ENCODE measurements around the gene HNRNPLL. TPM values are rescaled to one million over a fixed set of nuclear protein-coding genes. Genes with fewer than 3 reads are reported as not detected.

The HNRNPLL gene
- total and polyA plus RNA-seq, 8 donors = 4.9 to 20.8 (median 14.3) TPM

DNA sequence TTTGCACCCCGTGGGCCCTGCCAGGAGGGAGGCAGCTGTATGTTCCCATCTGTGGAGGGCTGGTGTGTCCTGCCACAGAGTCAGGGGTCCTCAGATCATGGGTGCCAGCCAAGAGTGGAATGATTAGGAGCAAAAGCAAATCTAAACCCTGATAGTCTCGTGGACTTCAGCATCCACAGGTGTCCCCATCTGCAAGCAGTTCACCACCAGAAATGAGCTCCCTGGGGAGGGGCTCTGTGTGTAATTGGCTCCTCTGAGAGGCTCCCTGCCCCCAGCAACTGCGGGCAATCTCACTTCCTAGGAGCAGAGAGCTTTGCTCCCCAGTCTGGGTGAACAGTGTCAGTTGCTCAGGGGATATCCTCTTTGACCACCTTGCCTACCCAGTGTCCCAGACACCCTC, 78.1 kb downstream of the HNRNPLL start:
- no peak for DNase-seq
- no peak for FAIRE-seq
- no peaks in the 10 kb centered on the region for H3K36me3 ChIP-seq
- TF ChIP-seq, protein P1, sequence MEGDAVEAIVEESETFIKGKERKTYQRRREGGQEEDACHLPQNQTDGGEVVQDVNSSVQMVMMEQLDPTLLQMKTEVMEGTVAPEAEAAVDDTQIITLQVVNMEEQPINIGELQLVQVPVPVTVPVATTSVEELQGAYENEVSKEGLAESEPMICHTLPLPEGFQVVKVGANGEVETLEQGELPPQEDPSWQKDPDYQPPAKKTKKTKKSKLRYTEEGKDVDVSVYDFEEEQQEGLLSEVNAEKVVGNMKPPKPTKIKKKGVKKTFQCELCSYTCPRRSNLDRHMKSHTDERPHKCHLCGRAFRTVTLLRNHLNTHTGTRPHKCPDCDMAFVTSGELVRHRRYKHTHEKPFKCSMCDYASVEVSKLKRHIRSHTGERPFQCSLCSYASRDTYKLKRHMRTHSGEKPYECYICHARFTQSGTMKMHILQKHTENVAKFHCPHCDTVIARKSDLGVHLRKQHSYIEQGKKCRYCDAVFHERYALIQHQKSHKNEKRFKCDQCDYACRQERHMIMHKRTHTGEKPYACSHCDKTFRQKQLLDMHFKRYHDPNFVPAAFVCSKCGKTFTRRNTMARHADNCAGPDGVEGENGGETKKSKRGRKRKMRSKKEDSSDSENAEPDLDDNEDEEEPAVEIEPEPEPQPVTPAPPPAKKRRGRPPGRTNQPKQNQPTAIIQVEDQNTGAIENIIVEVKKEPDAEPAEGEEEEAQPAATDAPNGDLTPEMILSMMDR (IDR thresholded peaks at IDR 0.05) = no peak
- no peak for ATAC-seq
- peaks cover 0 to 4% (median 0%) of the 10 kb centered on the region in 3 donors for H3K4me1 ChIP-seq
- intact Hi-C loops (cut with DNase I) = no loop called here
- 49 to 59% methylated on average over 3 of the region's 3 CpGs for WGBS, 2 donors
- H3K27ac ChIP-seq = no peak overlapping the region
- H3K9me3 ChIP-seq = no peaks in the 10 kb centered on the region
- no peak overlapping the region for H3K4me3 ChIP-seq
- no peaks in the 10 kb centered on the region for H3K27me3 ChIP-seq

GRCh38 chr2:38523728-38524437, 78.8 kb downstream of the HNRNPLL start:
- peaks cover 0 to 4% (median 0%) of the 10 kb centered on the region in 3 donors for H3K4me1 ChIP-seq
- intact Hi-C loops (cut with DNase I) = no loop called here
- ATAC-seq = no peak
- H3K27ac ChIP-seq = no peak overlapping the region
- 60 to 62% methylated on average over 11 of the region's 11 CpGs for WGBS, 2 donors
- no peak for FAIRE-seq
- DNase-seq = no peak
- H3K27me3 ChIP-seq = no peaks in the 10 kb centered on the region
- H3K36me3 ChIP-seq = no peaks in the 10 kb centered on the region
- H3K4me3 ChIP-seq = no peak overlapping the region
- no peaks in the 10 kb centered on the region for H3K9me3 ChIP-seq
- TF ChIP-seq, protein P1 (IDR thresholded peaks at IDR 0.05) = no peak

GRCh38 chr2:38522754-38523349, 79.9 kb downstream of the HNRNPLL start:
- WGBS, 2 donors = 64 to 65% methylated on average over 10 of the region's 10 CpGs
- DNase-seq = no peak

GRCh38 chr2:38521835-38522234, 80.9 kb downstream of the HNRNPLL start:
- H3K4me3 ChIP-seq = no peak overlapping the region
- WGBS, 2 donors = 75 to 82% methylated on average over 4 of the region's 4 CpGs
- DNase-seq (no peak), ATAC-seq (no peak), FAIRE-seq (no peak)
- no peaks in the 10 kb centered on the region for H3K9me3 ChIP-seq
- H3K36me3 ChIP-seq = no peaks in the 10 kb centered on the region
- no peaks in the 10 kb centered on the region for H3K27me3 ChIP-seq
- intact Hi-C loops (cut with DNase I) = no loop called here
- H3K27ac ChIP-seq = no peak overlapping the region
- TF ChIP-seq, protein P1 (IDR thresholded peaks at IDR 0.05) = no peak
- H3K4me1 ChIP-seq = no peaks in the 10 kb centered on the region

More at GRCh38 chr2:38522754-38523349, 79.9 kb downstream of the HNRNPLL start:
- no peaks in the 10 kb centered on the region for H3K9me3 ChIP-seq
- H3K27me3 ChIP-seq = no peaks in the 10 kb centered on the region
- H3K4me1 ChIP-seq = no peaks in the 10 kb centered on the region
- no peak overlapping the region for H3K4me3 ChIP-seq
- H3K27ac ChIP-seq = no peak overlapping the region
- no peak for FAIRE-seq
- no peaks in the 10 kb centered on the region for H3K36me3 ChIP-seq
- intact Hi-C loops (cut with DNase I) = no loop called here
- TF ChIP-seq, protein P1 (IDR thresholded peaks at IDR 0.05) = no peak
- ATAC-seq = no peak

DNA sequence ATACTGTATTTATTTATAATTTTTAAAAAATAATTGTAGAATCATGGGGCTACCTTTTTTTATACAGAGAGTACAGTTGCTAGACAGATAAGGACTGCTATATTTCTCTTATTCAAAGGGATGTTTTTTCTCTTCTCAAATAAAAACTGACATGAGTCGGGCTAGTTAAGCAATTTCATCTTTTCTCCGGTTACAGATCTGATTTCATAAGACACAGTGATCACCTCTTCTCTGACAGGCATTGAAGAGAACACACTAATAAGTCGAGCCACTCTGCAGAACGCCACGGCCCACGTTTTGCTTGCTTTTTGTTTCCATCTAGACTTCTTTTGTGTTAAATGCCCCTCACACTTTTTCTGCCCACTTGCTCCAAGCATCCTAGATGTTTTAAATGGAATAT, 85.4 kb downstream of the HNRNPLL start:
- Histone ChIP-seq H3K27ac (no peak overlapping the region), H3K36me3 (no peaks in the 10 kb centered on the region)
- 69 to 73% methylated on average over 6 of the region's 6 CpGs for WGBS, 2 donors

More for the DNA sequence above, 85.4 kb downstream of the HNRNPLL start:
- Histone ChIP-seq H3K9me3 (no peaks in the 10 kb centered on the region), H3K4me3 (no peak overlapping the region), H3K27me3 (no peaks in the 10 kb centered on the region), H3K4me1 (no peaks in the 10 kb centered on the region)
- TF ChIP-seq, protein P1 (IDR thresholded peaks at IDR 0.05) = no peak
- FAIRE-seq (no peak), ATAC-seq (no peak), DNase-seq (no peak)
- intact Hi-C loops (cut with DNase I) = no loop called here
